Measurements from ENCODE around the gene C17orf107. TPM values are rescaled to one million over a fixed set of nuclear protein-coding genes. Genes with fewer than 3 reads are reported as not detected.

C17orf107 gene
- total RNA-seq, 2 experiments from 2014 or later, result 0.76 to 0.79 TPM

DNA sequence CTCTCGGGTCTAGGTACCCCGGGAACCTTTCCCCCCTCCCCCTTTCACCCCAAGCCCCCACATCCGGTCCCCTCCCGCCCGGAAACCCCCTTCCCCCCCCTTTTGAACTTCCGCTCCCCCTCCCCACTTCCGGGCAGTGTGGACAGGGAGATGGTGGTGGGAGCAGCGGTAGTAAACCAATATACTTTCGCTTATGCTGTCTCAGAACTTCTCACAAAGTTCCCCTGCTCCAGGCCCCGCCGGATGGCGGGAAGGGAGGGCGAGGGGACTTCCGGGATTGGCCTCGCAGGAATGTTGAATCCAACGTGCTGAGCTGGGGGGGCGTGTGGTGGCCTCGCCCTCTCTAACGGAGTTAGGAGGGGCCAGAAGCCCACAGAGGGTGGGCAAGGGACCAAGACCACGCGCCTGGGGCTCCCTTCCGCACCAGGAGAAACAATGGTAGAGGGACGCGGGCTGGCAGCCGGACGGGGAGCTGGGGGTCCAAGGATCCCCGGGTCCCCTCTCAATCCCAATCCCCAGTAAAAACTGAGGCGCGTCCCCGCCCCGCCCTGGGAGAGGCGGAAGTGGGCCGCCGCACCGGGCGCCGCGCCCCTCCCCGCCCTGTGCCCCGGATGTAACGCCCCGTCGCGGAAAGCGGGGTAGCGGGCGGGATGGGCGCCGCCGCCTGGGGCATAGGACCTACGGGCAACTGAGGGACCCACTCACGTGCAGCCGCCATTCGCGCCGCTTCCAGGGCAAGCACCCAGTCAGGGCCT lies 48.3 kb downstream of the C17orf107 start:
- intact Hi-C loops (cut with micrococcal nuclease; ENCODE audit: unreplicated experiment), result loop anchor here (1.0 to 10.0 kb wide), 2 partner anchors 50 to 247 kb away; partner anchors contain the start of genes INCA1, KIF1C and ZNF594
- Histone ChIP-seq H3K4me2 (ENCODE audit: low read length) (peak overlapping the region; percentile 97), H2AFZ (ENCODE audit: low read length) (no peak overlapping the region), H3K27ac (ENCODE audit: low read depth, low read length, poor library complexity, severe bottlenecking) (peak overlapping the region; percentile 99), H3K9me2 (ENCODE audit: insufficient read depth, low read length) (no peaks in the 10 kb centered on the region), H3K36me3 (ENCODE audit: insufficient read depth, low read length) (peaks cover 56% of the 10 kb centered on the region), H3K4me3 (ENCODE audit: low read depth, low read length, poor library complexity, severe bottlenecking) (peak overlapping the region; percentile 100), H3K79me2 (ENCODE audit: insufficient read depth, low read depth, low read length) (peaks cover 53% of the 10 kb centered on the region), H4K20me1 (ENCODE audit: insufficient read depth, low read length) (peaks cover 19% of the 10 kb centered on the region), H3K9me3 (ENCODE audit: low read length) (no peaks in the 10 kb centered on the region), H3K4me1 (ENCODE audit: insufficient read depth, low read length, poor library complexity, severe bottlenecking) (peaks cover 63% of the 10 kb centered on the region)
- no TSS peak for BruUV-seq (replicated peaks)
- POLR2A ChIA-PET, result interaction anchor here (0.5 to 0.8 kb wide), 4 partner anchors 20 to 479 kb away, joined by 3 to 4 read pairs (median 3); partner anchors contain the start of gene SPAG7
- CTCF ChIA-PET (ENCODE audit: unreplicated experiment), result interaction anchor here (0.7 kb wide), 1 partner anchor 20 kb away, joined by 3 read pairs; the partner anchor contains the start of gene SPAG7
- TF ChIP-seq, protein P1, sequence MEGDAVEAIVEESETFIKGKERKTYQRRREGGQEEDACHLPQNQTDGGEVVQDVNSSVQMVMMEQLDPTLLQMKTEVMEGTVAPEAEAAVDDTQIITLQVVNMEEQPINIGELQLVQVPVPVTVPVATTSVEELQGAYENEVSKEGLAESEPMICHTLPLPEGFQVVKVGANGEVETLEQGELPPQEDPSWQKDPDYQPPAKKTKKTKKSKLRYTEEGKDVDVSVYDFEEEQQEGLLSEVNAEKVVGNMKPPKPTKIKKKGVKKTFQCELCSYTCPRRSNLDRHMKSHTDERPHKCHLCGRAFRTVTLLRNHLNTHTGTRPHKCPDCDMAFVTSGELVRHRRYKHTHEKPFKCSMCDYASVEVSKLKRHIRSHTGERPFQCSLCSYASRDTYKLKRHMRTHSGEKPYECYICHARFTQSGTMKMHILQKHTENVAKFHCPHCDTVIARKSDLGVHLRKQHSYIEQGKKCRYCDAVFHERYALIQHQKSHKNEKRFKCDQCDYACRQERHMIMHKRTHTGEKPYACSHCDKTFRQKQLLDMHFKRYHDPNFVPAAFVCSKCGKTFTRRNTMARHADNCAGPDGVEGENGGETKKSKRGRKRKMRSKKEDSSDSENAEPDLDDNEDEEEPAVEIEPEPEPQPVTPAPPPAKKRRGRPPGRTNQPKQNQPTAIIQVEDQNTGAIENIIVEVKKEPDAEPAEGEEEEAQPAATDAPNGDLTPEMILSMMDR (conservative IDR thresholded peaks at IDR 0.05; ENCODE audit: low read length), result no peak
- no peak for TF ChIP-seq EZH2phosphoT487 (IDR thresholded peaks at IDR 0.05; ENCODE audit: borderline replicate concordance, low read depth, low read length)
- peak; percentile 77 for DNase-seq (ENCODE audit: low spot score)

DNA sequence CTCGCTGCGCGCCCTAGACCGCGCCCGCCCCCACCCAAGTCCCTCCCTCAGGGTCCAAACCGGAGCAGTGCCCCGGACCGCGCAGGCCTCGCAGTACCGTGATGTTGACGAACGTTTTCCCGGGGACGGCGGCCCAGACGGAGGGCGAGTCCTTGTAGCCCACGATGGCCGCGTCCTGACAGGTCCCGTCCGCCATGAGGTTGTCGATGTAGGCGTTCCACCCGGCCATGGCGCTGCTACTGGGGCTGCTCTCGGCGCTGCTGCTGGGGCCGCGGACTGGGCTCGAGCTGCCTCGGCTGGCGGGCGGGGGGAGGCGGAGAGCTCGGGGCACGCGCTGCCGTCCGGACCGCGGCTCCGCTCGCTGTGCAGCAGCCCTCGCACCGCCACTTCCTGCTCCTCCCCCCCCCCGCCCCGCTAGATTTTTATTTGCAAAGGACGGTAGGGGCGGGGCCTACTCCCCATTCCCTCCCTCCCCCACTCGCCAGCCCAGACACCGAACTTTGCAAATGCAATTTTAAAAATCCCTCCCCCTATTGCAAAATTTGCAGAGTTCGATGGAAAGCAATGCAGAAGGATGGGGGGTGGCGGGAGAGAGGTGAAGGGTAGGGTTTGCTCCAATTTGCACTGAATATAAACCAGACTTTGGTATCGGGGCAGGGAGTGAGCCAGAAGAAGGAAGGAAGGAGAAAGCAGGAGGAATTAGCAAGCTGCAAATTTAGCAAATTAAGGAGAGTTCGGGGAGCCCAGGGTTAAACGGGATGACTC lies 49.0 kb downstream of the C17orf107 start, which contains the start of gene PFN1:
Gene PFN1, minus strand, starts transcription at position 365 of the 765 bp plus-strand sequence. Its CDS starts 136 bp downstream, at position 229.
- Histone ChIP-seq H3K27ac (ENCODE audit: low read depth, low read length, poor library complexity, severe bottlenecking) (peak within 1 kb of the TSS; percentile 99), H3K4me2 (ENCODE audit: low read length) (peak within 1 kb of the TSS; percentile 97), H3K9me2 (ENCODE audit: insufficient read depth, low read length) (no peaks in the 10 kb centered on the region), H3K4me1 (ENCODE audit: insufficient read depth, low read length, poor library complexity, severe bottlenecking) (peaks cover 55% of the 10 kb centered on the region), H3K36me3 (ENCODE audit: insufficient read depth, low read length) (peaks cover 49% of the 10 kb centered on the region), H3K4me3 (ENCODE audit: low read depth, low read length, poor library complexity, severe bottlenecking) (peak within 1 kb of the TSS; percentile 100), H4K20me1 (ENCODE audit: insufficient read depth, low read length) (peaks cover 19% of the 10 kb centered on the region), H2AFZ (ENCODE audit: low read length) (peak within 1 kb of the TSS; percentile 15; the same call in 1 of the 2 replicates), H3K79me2 (ENCODE audit: insufficient read depth, low read depth, low read length) (peaks cover 45% of the 10 kb centered on the region), H3K9me3 (ENCODE audit: low read length) (no peaks in the 10 kb centered on the region)
- no TSS peak for BruUV-seq (replicated peaks)
- POLR2A ChIA-PET, result interaction anchor here (0.5 to 0.9 kb wide), 4 partner anchors 19 to 478 kb away, joined by 3 read pairs; partner anchors contain the start of gene SPAG7
- peak; percentile 96 for DNase-seq (ENCODE audit: low spot score)
- no peak for TF ChIP-seq EZH2phosphoT487 (IDR thresholded peaks at IDR 0.05; ENCODE audit: borderline replicate concordance, low read depth, low read length)
- TF ChIP-seq, protein P1 (conservative IDR thresholded peaks at IDR 0.05; ENCODE audit: low read length), result no peak
- CTCF ChIA-PET (ENCODE audit: unreplicated experiment), result interaction anchor here (0.7 kb wide), 1 partner anchor 19 kb away, joined by 3 read pairs; the partner anchor contains the start of gene SPAG7
- intact Hi-C loops (cut with micrococcal nuclease; ENCODE audit: unreplicated experiment), result loop anchor here (1.0 to 10.0 kb wide), 2 partner anchors 49 to 246 kb away; partner anchors contain the start of genes INCA1, KIF1C and ZNF594

Data from OCI-LY7 (cell line).